GM15510 (cell line): ENCODE measurements around the gene UBE2E2.

ENCODE experiments used
- POLR2A ChIP-seq: IDR thresholded peaks from 3 replicates; pipeline ENCODE4 v1.6.1; 2011; ENCODE audit warnings: borderline replicate concordance; ENCODE audit not compliant: insufficient read length; ENCODE audit errors: extremely low read depth

The UBE2E2 gene

GRCh38 chr3:23343509-23343908 is 140.4 kb downstream of the UBE2E2 start:
- TF ChIP-seq POLR2A, result no peak

GRCh38 chr3:23344886-23345285 is 141.8 kb downstream of the UBE2E2 start:
- no peak for TF ChIP-seq POLR2A

- TF ChIP-seq POLR2A, result no peak
Measured at GRCh38 chr3:23356169-23356568, 153.0 kb downstream of the UBE2E2 start.

GRCh38 chr3:23356923-23357322 is 153.8 kb downstream of the UBE2E2 start:
- TF ChIP-seq POLR2A, result no peak

GRCh38 chr3:23359116-23359515 is 156.0 kb downstream of the UBE2E2 start:
- TF ChIP-seq POLR2A, result no peak

- no peak for TF ChIP-seq POLR2A
Measured at GRCh38 chr3:23365066-23365465, 161.9 kb downstream of the UBE2E2 start.

- TF ChIP-seq POLR2A, result no peak
Measured at GRCh38 chr3:23368731-23369130, 165.6 kb downstream of the UBE2E2 start.

- no peak for TF ChIP-seq POLR2A
Measured at GRCh38 chr3:23372285-23372684, 169.2 kb downstream of the UBE2E2 start.

GRCh38 chr3:23376516-23377248 is 173.6 kb downstream of the UBE2E2 start:
- no peak for TF ChIP-seq POLR2A

- TF ChIP-seq POLR2A, result no peak
Measured at GRCh38 chr3:23377928-23378672, 175.0 kb downstream of the UBE2E2 start.

GRCh38 chr3:23383875-23384274 is 180.7 kb downstream of the UBE2E2 start:
- no peak for TF ChIP-seq POLR2A

GRCh38 chr3:23385327-23385726 is 182.2 kb downstream of the UBE2E2 start:
- TF ChIP-seq POLR2A, result no peak

GRCh38 chr3:23387286-23387918 is 184.3 kb downstream of the UBE2E2 start:
- TF ChIP-seq POLR2A, result no peak

- TF ChIP-seq POLR2A, result no peak
Measured at GRCh38 chr3:23389089-23389488, 186.0 kb downstream of the UBE2E2 start.

- no peak for TF ChIP-seq POLR2A
Measured at GRCh38 chr3:23389686-23390085, 186.6 kb downstream of the UBE2E2 start.
